Fibroblast of the conjunctiva (primary cell): ENCODE measurements around the gene KLK10.

Experiments used
- DNase-seq: peaks from one replicate; pipeline ENCODE4 v3.0.0-alpha.2; 2010; ENCODE audit warnings: low read depth

The KLK10 gene

GRCh38 chr19:51019544-51019925 is at the start of gene KLK10:
Gene KLK10 (minus strand): TSS chr19:51019709. CDS start chr19:51019130, 579 bp downstream.
- no peak for DNase-seq

- no peak for DNase-seq
Observed at GRCh38 chr19:51066393-51067186, 47.1 kb upstream of the KLK10 start.

- no peak for DNase-seq
Observed at GRCh38 chr19:51065221-51065960, 45.9 kb upstream of the KLK10 start.

- DNase-seq, result no peak
Observed at GRCh38 chr19:51064534-51065220, 45.2 kb upstream of the KLK10 start, which contains the start of gene KLK13. Gene KLK13 (minus strand): TSS chr19:51065092. CDS start chr19:51065067, 25 bp downstream.

GRCh38 chr19:51063664-51064063 is 44.2 kb upstream of the KLK10 start:
- no peak for DNase-seq

GRCh38 chr19:51060973-51061372 is 41.5 kb upstream of the KLK10 start:
- no peak for DNase-seq

GRCh38 chr19:51060336-51060735 is 40.8 kb upstream of the KLK10 start:
- DNase-seq, result no peak

- DNase-seq, result no peak
Observed at GRCh38 chr19:51059715-51060114, 40.2 kb upstream of the KLK10 start.

- no peak for DNase-seq
Observed at GRCh38 chr19:51055866-51056265, 36.4 kb upstream of the KLK10 start.

- no peak for DNase-seq
Observed at GRCh38 chr19:51047031-51047335, 27.5 kb upstream of the KLK10 start.

GRCh38 chr19:51044327-51044726 is 24.8 kb upstream of the KLK10 start:
- no peak for DNase-seq

- DNase-seq, result no peak
Observed at GRCh38 chr19:51043497-51043896, 24.0 kb upstream of the KLK10 start.

GRCh38 chr19:51040151-51040550 is 20.6 kb upstream of the KLK10 start:
- no peak for DNase-seq

GRCh38 chr19:51036519-51036918 is 17.0 kb upstream of the KLK10 start:
- no peak for DNase-seq

GRCh38 chr19:51034704-51035103 is 15.2 kb upstream of the KLK10 start, which contains the start of gene KLK12:
Gene KLK12 (minus strand): TSS chr19:51035002. CDS start chr19:51034621, 381 bp downstream.
- DNase-seq, result no peak

- DNase-seq, result no peak
Observed at GRCh38 chr19:51031880-51032225, 12.3 kb upstream of the KLK10 start.

- no peak for DNase-seq
Observed at GRCh38 chr19:51031220-51031879, 11.8 kb upstream of the KLK10 start.

GRCh38 chr19:51030631-51031030 is 11.1 kb upstream of the KLK10 start:
- no peak for DNase-seq

GRCh38 chr19:51029718-51030117 is 10.2 kb upstream of the KLK10 start:
- DNase-seq, result no peak

- DNase-seq, result no peak
Observed at GRCh38 chr19:51027873-51028272, 8.4 kb upstream of the KLK10 start.

- no peak for DNase-seq
Observed at GRCh38 chr19:51027126-51027806, 7.8 kb upstream of the KLK10 start.

GRCh38 chr19:51026554-51026831 is 7.0 kb upstream of the KLK10 start, which contains the start of gene KLK11:
Gene KLK11 (minus strand): TSS chr19:51026616. CDS start chr19:51025631, 985 bp downstream.
- no peak for DNase-seq
